Transverse colon (tissue), 4 donors: Measurements from ENCODE around the gene INPP4B. TPM values are rescaled to one million over a fixed set of nuclear protein-coding genes. Genes with fewer than 3 reads are reported as not detected.

Source experiments
- DNase-seq: peaks from one replicate; pipeline ENCODE4 v3.0.0-alpha.2; 2019
- H3K27ac ChIP-seq, 4 donors: fragments of 200-600 bp; sonication (generic); 2 replicates each; pipeline ENCODE4 v1.5.1; 2016 to 2018; ENCODE audit warnings: inconsistent platforms in 4 of 4
- H3K27me3 ChIP-seq: fragments of 200-600 bp; sonication (generic); 2 replicates; pipeline ENCODE4 v1.5.1; 2017; ENCODE audit warnings: inconsistent platforms
- H3K36me3 ChIP-seq, 4 donors: fragments of 200-600 bp; sonication (generic); 2 replicates each; pipeline ENCODE4 v1.5.1; 2017 to 2019; ENCODE audit warnings: inconsistent platforms in 4 of 4
- H3K4me1 ChIP-seq, 4 donors: fragments of 200-600 bp; sonication (generic); 2 replicates each; pipeline ENCODE4 v1.5.1; 2017 to 2020; ENCODE audit warnings: inconsistent platforms in 4 of 4
- H3K4me3 ChIP-seq, 4 donors: fragments of 200-600 bp; sonication (generic); 1 replicate in 1 of 4; 2 replicates in 3 of 4; pipeline versions ENCODE4 v1.5.1 to v1.6.1; 2017 to 2019; ENCODE audit warnings: inconsistent platforms in 4 of 4
- H3K9me3 ChIP-seq, 2 donors: fragments of 200-600 bp; sonication (generic); 2 replicates each; pipeline ENCODE4 v1.5.1; 2017 to 2019; ENCODE audit warnings: inconsistent platforms in 2 of 2
- CTCF ChIP-seq, 5 experiments: fragments of 200-600 bp in 3 of 5; fragments of 450-650 bp in 2 of 5; sonication (generic) in 3 of 5; IDR thresholded peaks; 1 replicate in 2 of 5; 2 replicates in 3 of 5; pipeline ENCODE4 v1.5.1; 2016 to 2017; ENCODE audit warnings: antibody characterized with exemption in 5 of 5, inconsistent platforms in 3 of 5, mild to moderate bottlenecking in 2 of 5, moderate library complexity in 1 of 5
- EP300 ChIP-seq: sonication (generic); formaldehyde crosslinking; IDR thresholded peaks from one replicate; pipeline ENCODE4 v1.6.1; 2017; ENCODE audit warnings: antibody characterized with exemption, low read depth
- POLR2A ChIP-seq: fragments of 450-650 bp; IDR thresholded peaks from one replicate; pipeline ENCODE4 v1.6.1; 2016; ENCODE audit warnings: antibody characterized with exemption, mild to moderate bottlenecking, moderate library complexity
- POLR2AphosphoS5 ChIP-seq, 3 donors: sonication (generic); formaldehyde crosslinking; IDR thresholded peaks; one replicate each; pipeline ENCODE4 v1.6.1; 2016; ENCODE audit warnings: antibody characterized with exemption in 3 of 3
- WGBS, 2 donors: methylation state at CpG; one replicate each; pipeline ENCODE4 v1.1.5; 2018; ENCODE audit warnings: low coverage in 1 of 2; 5-methylcytosine and 5-hydroxymethylcytosine counted together
- in situ Hi-C, 4 donors: fragments of 200-750 bp; cut with MboI; loops; one replicate each; pipeline versions ENCODE4 v1.15.0 to v1.15.1; 2017; ENCODE audit warnings: low sequenced_read_pairs in 3 of 4, low pct_ligation_motif_present in 1 of 4, low pct_unique_long_range_greater_than_20kb in 1 of 4
- intact Hi-C: fragments of 100-400 bp; cut with DNase I; formaldehyde crosslinking; loops from one replicate; pipeline ENCODE4 v1.15.1; 2023; ENCODE audit warnings: low total_unique reads
- total RNA-seq, 4 donors: library from RNA; depleted of rRNA; stranded (reverse); fragments of >200 nt; gene quantifications; one replicate each; pipeline ENCODE4 v1.1.0, GENCODE V29; 2016

INPP4B gene
- total RNA-seq, 4 donors from 2014 or later, result 18.3 to 33.8 (median 31.4) TPM

GRCh38 chr4:142386856-142387255 lies 459.2 kb downstream of the INPP4B start:
- no peak for DNase-seq
- H3K27me3 ChIP-seq, result no peaks in the 10 kb centered on the region
- no peak overlapping the region for H3K4me3 ChIP-seq
- no peaks in the 10 kb centered on the region for H3K9me3 ChIP-seq
- TF ChIP-seq POLR2AphosphoS5 (IDR thresholded peaks at IDR 0.05), result no peak
- TF ChIP-seq EP300, result no peak
- TF ChIP-seq POLR2A, result no peak
- TF ChIP-seq CTCF (IDR thresholded peaks at IDR 0.05), result no peak
- WGBS, 2 donors, result 73 to 90% methylated on average over 4 to 6 of the region's 6 CpGs
- H3K4me1 ChIP-seq, result no peaks in the 10 kb centered on the region
- in situ Hi-C loops, result no loop called here
- intact Hi-C loops, result no loop called here
- H3K27ac ChIP-seq, result no peak overlapping the region
- no peaks in the 10 kb centered on the region for H3K36me3 ChIP-seq

GRCh38 chr4:142386449-142386848 lies 459.7 kb downstream of the INPP4B start:
- H3K27ac ChIP-seq, result no peak overlapping the region
- intact Hi-C loops, result no loop called here
- WGBS, 2 donors, result 85 to 86% methylated on average over 7 to 8 of the region's 8 CpGs
- no peaks in the 10 kb centered on the region for H3K4me1 ChIP-seq
- in situ Hi-C loops, result no loop called here
- no peak for DNase-seq
- no peak overlapping the region for H3K4me3 ChIP-seq
- no peaks in the 10 kb centered on the region for H3K36me3 ChIP-seq
- no peaks in the 10 kb centered on the region for H3K9me3 ChIP-seq
- no peaks in the 10 kb centered on the region for H3K27me3 ChIP-seq
- TF ChIP-seq POLR2A, result no peak
- no peak for TF ChIP-seq EP300
- TF ChIP-seq POLR2AphosphoS5 (IDR thresholded peaks at IDR 0.05), result no peak
- no peak for TF ChIP-seq CTCF (IDR thresholded peaks at IDR 0.05)

GRCh38 chr4:142383800-142384470 lies 462.2 kb downstream of the INPP4B start:
- in situ Hi-C loops, result no loop called here
- no peak for TF ChIP-seq POLR2A
- no peak for TF ChIP-seq CTCF (IDR thresholded peaks at IDR 0.05)
- WGBS, 2 donors, result 89 to 95% methylated on average over 4 of the region's 4 CpGs

GRCh38 chr4:142383354-142383753 lies 462.7 kb downstream of the INPP4B start:
- DNase-seq, result no peak
- Histone ChIP-seq H3K27ac (no peak overlapping the region), H3K4me1 (peaks cover 0 to 12% (median 2%) of the 10 kb centered on the region in 4 donors), H3K9me3 (no peaks in the 10 kb centered on the region), H3K36me3 (no peaks in the 10 kb centered on the region), H3K4me3 (no peak overlapping the region), H3K27me3 (no peaks in the 10 kb centered on the region)
- intact Hi-C loops, result no loop called here
- in situ Hi-C loops, result no loop called here
- TF ChIP-seq POLR2A, result no peak
- TF ChIP-seq EP300, result no peak
- TF ChIP-seq POLR2AphosphoS5 (IDR thresholded peaks at IDR 0.05), result no peak
- TF ChIP-seq CTCF (IDR thresholded peaks at IDR 0.05), result no peak

More at GRCh38 chr4:142383800-142384470, 462.2 kb downstream of the INPP4B start:
- Histone ChIP-seq H3K4me1 (peaks cover 0 to 12% (median 2%) of the 10 kb centered on the region in 4 donors), H3K27me3 (no peaks in the 10 kb centered on the region), H3K9me3 (no peaks in the 10 kb centered on the region), H3K27ac (no peak overlapping the region), H3K4me3 (no peak overlapping the region), H3K36me3 (no peaks in the 10 kb centered on the region)
- intact Hi-C loops, result no loop called here
- DNase-seq, result no peak
